Measurements from ENCODE around the gene VPS13D.

- no peak for TF ChIP-seq CTCF (IDR thresholded peaks at IDR 0.05)
- TF ChIP-seq POLR2AphosphoS5 (IDR thresholded peaks at IDR 0.05; ENCODE audit: insufficient read depth in 1 of 2, low read depth in 1 of 2) = no peak
Observed at GRCh38 chr1:12209495-12209832, 20.4 kb upstream of the VPS13D start.

Measured in vagina (tissue), 2 donors.